Transverse colon (tissue), 4 donors: ENCODE measurements around the gene IRX4. TPM values are rescaled to one million over a fixed set of nuclear protein-coding genes. Genes with fewer than 3 reads are reported as not detected.

Experiments used
- DNase-seq: peaks from one replicate; pipeline ENCODE4 v3.0.0-alpha.2; 2019
- H3K27ac ChIP-seq, 4 donors: fragments of 200-600 bp; sonication (generic); 2 replicates each; pipeline ENCODE4 v1.5.1; 2016 to 2018; ENCODE audit warnings: inconsistent platforms in 4 of 4
- H3K27me3 ChIP-seq: fragments of 200-600 bp; sonication (generic); 2 replicates; pipeline ENCODE4 v1.5.1; 2017; ENCODE audit warnings: inconsistent platforms
- H3K36me3 ChIP-seq, 4 donors: fragments of 200-600 bp; sonication (generic); 2 replicates each; pipeline ENCODE4 v1.5.1; 2017 to 2019; ENCODE audit warnings: inconsistent platforms in 4 of 4
- H3K4me1 ChIP-seq, 4 donors: fragments of 200-600 bp; sonication (generic); 2 replicates each; pipeline ENCODE4 v1.5.1; 2017 to 2020; ENCODE audit warnings: inconsistent platforms in 4 of 4
- H3K4me3 ChIP-seq, 4 donors: fragments of 200-600 bp; sonication (generic); 1 replicate in 1 of 4; 2 replicates in 3 of 4; pipeline versions ENCODE4 v1.5.1 to v1.6.1; 2017 to 2019; ENCODE audit warnings: inconsistent platforms in 4 of 4
- H3K9me3 ChIP-seq, 2 donors: fragments of 200-600 bp; sonication (generic); 2 replicates each; pipeline ENCODE4 v1.5.1; 2017 to 2019; ENCODE audit warnings: inconsistent platforms in 2 of 2
- EP300 ChIP-seq: sonication (generic); formaldehyde crosslinking; IDR thresholded peaks from one replicate; pipeline ENCODE4 v1.6.1; 2017; ENCODE audit warnings: antibody characterized with exemption, low read depth
- POLR2A ChIP-seq: fragments of 450-650 bp; IDR thresholded peaks from one replicate; pipeline ENCODE4 v1.6.1; 2016; ENCODE audit warnings: antibody characterized with exemption, mild to moderate bottlenecking, moderate library complexity
- POLR2AphosphoS5 ChIP-seq, 3 donors: sonication (generic); formaldehyde crosslinking; IDR thresholded peaks; one replicate each; pipeline ENCODE4 v1.6.1; 2016; ENCODE audit warnings: antibody characterized with exemption in 3 of 3
- WGBS, 2 donors: methylation state at CpG; one replicate each; pipeline ENCODE4 v1.1.5; 2018; ENCODE audit warnings: low coverage in 1 of 2; 5-methylcytosine and 5-hydroxymethylcytosine counted together
- in situ Hi-C, 4 donors: fragments of 200-750 bp; cut with MboI; loops; one replicate each; pipeline versions ENCODE4 v1.15.0 to v1.15.1; 2017; ENCODE audit warnings: low sequenced_read_pairs in 3 of 4, low pct_ligation_motif_present in 1 of 4, low pct_unique_long_range_greater_than_20kb in 1 of 4
- intact Hi-C: fragments of 100-400 bp; cut with DNase I; formaldehyde crosslinking; loops from one replicate; pipeline ENCODE4 v1.15.1; 2023; ENCODE audit warnings: low total_unique reads
- total RNA-seq, 4 donors: library from RNA; depleted of rRNA; stranded (reverse); fragments of >200 nt; gene quantifications; one replicate each; pipeline ENCODE4 v1.1.0, GENCODE V29; 2016
- TF ChIP-seq, protein P1 (sequence below), 5 experiments: fragments of 200-600 bp in 3 of 5; fragments of 450-650 bp in 2 of 5; sonication (generic) in 3 of 5; IDR thresholded peaks; 1 replicate in 2 of 5; 2 replicates in 3 of 5; pipeline ENCODE4 v1.5.1; 2016 to 2017; ENCODE audit warnings: antibody characterized with exemption in 5 of 5, inconsistent platforms in 3 of 5, mild to moderate bottlenecking in 2 of 5, moderate library complexity in 1 of 5

The IRX4 gene
- total RNA-seq, 4 donors from 2014 or later = not detected

GRCh38 chr5:1919750-1920149 lies 37.0 kb upstream of the IRX4 start:
- in situ Hi-C loops (no loop called here), intact Hi-C loops (no loop called here)
- Histone ChIP-seq H3K9me3 (no peaks in the 10 kb centered on the region), H3K27me3 (peaks cover 3% of the 10 kb centered on the region), H3K4me3 (no peak overlapping the region), H3K27ac (no peak overlapping the region), H3K4me1 (no peaks in the 10 kb centered on the region), H3K36me3 (no peaks in the 10 kb centered on the region)
- 77 to 81% methylated on average over 2 to 6 of the region's 6 CpGs for WGBS, 2 donors
- DNase-seq = no peak
- TF ChIP-seq, protein P1, sequence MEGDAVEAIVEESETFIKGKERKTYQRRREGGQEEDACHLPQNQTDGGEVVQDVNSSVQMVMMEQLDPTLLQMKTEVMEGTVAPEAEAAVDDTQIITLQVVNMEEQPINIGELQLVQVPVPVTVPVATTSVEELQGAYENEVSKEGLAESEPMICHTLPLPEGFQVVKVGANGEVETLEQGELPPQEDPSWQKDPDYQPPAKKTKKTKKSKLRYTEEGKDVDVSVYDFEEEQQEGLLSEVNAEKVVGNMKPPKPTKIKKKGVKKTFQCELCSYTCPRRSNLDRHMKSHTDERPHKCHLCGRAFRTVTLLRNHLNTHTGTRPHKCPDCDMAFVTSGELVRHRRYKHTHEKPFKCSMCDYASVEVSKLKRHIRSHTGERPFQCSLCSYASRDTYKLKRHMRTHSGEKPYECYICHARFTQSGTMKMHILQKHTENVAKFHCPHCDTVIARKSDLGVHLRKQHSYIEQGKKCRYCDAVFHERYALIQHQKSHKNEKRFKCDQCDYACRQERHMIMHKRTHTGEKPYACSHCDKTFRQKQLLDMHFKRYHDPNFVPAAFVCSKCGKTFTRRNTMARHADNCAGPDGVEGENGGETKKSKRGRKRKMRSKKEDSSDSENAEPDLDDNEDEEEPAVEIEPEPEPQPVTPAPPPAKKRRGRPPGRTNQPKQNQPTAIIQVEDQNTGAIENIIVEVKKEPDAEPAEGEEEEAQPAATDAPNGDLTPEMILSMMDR (IDR thresholded peaks at IDR 0.05) = no peak
- TF ChIP-seq POLR2AphosphoS5 (IDR thresholded peaks at IDR 0.05) (no peak), EP300 (no peak), POLR2A (no peak)

DNA sequence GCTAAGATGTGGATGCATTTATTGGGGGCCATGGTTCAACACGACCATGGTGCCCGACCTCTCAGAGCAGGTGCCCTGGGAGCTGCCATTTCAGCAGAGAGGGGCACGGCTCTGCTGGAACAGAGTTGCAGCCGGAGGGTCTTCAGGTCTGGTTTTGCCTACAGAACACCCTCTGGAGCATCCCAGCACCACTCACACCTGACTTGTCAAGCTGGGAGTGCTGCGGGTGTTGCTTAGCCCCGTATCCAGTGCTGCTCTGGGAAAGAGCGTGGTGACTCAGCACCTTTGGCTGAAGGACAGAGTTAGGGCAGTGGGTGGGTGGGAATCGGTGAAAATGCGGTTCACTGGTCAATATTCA lies 36.5 kb upstream of the IRX4 start:
- in situ Hi-C loops (no loop called here), intact Hi-C loops (no loop called here)
- no peak overlapping the region for H3K4me3 ChIP-seq
- H3K4me1 ChIP-seq = no peaks in the 10 kb centered on the region
- TF ChIP-seq EP300 = no peak
- no peak for TF ChIP-seq POLR2AphosphoS5 (IDR thresholded peaks at IDR 0.05)
- no peak for TF ChIP-seq POLR2A
- TF ChIP-seq, protein P1 (IDR thresholded peaks at IDR 0.05) = no peak
- H3K9me3 ChIP-seq = no peaks in the 10 kb centered on the region
- H3K27me3 ChIP-seq = peaks cover 3% of the 10 kb centered on the region
- no peak for DNase-seq
- no peak overlapping the region for H3K27ac ChIP-seq
- H3K36me3 ChIP-seq = no peaks in the 10 kb centered on the region
- WGBS, 2 donors = 71% methylated on average over 9 of the region's 9 CpGs; no CpG with 5 or more reads in 1 of the 2 donors

DNA sequence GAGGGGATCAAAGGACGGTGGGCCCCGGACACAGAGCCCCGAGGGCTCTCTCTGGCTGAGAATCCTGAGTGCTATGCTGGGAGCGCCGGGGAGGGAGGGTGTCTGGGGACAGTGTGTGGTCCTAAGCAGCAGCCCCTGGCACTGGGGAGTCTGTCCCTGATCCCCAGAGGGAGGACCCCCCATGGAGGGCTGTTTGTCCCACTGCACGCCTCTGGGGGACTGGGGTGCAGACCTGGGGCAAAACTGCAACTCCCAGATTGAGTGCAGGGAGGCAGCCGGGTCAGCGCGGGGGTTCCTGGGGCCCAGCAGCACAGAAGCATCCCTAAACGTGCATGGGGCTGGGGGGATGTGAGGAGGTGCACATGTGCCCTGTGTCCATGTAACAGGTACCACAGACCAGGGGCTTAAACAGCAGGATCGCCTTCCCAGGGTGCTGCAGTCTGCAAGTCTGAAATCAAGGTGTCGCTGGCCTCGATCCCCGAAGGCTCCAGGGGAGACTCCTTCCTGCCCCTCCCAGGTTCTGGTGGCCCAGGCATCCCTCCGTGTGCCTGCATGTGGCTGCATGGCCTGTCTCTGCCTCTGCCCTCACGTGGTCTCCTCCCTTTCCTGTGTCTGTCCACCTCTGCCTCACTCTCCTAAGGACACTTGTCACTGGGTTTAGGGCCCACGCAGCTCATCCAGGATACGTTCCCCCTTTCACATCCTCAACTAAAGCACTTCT lies 35.9 kb upstream of the IRX4 start:
- DNase-seq = no peak
- Histone ChIP-seq H3K27me3 (peaks cover 3% of the 10 kb centered on the region), H3K9me3 (no peaks in the 10 kb centered on the region), H3K4me1 (no peaks in the 10 kb centered on the region), H3K27ac (no peak overlapping the region), H3K36me3 (no peaks in the 10 kb centered on the region), H3K4me3 (no peak overlapping the region)
- no peak for TF ChIP-seq EP300
- TF ChIP-seq POLR2A = no peak
- TF ChIP-seq, protein P1 (IDR thresholded peaks at IDR 0.05) = no peak
- no peak for TF ChIP-seq POLR2AphosphoS5 (IDR thresholded peaks at IDR 0.05)
- intact Hi-C loops (no loop called here), in situ Hi-C loops (no loop called here)
- 70 to 100% methylated on average over 1 to 18 of the region's 18 CpGs for WGBS, 2 donors

DNA sequence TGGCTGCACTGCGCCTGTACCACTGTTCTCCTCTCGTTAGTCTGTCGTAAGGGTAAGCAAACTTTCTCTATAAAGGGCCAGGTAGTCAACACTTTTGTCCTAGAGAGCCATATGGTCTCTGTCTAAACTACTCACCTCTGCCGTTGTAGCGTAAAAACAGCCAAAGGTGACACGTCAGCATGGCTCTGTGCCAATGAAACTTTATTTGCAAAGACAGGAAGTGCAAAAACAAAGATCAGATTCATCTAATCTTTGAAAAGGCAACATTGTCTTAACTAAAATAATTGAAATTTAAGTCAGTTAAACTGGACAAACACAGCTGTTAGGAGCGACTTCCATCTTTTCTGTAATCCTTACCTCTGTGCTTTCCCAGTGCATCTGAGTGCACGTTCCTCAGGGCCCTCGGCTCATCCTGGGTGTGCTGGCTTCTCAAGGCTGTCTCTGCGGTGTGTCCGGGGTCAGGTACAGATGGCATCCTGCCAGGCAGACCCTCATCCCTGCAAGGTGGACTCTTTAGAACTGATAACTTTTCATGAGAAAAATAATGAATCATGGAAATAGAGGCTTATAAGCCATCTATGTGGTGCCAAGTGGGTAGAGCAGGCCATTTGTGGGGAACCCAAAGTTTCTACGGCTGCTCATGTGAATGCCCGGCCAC lies 35.2 kb upstream of the IRX4 start:
- in situ Hi-C loops (no loop called here), intact Hi-C loops (no loop called here)
- H3K27me3 ChIP-seq = no peaks in the 10 kb centered on the region
- no peaks in the 10 kb centered on the region for H3K9me3 ChIP-seq
- no peak overlapping the region for H3K4me3 ChIP-seq
- H3K27ac ChIP-seq = no peak overlapping the region
- DNase-seq = no peak
- H3K36me3 ChIP-seq = no peaks in the 10 kb centered on the region
- H3K4me1 ChIP-seq = no peaks in the 10 kb centered on the region
- WGBS, 2 donors = 27 to 35% methylated on average over 6 to 13 of the region's 13 CpGs
- no peak for TF ChIP-seq POLR2AphosphoS5 (IDR thresholded peaks at IDR 0.05)
- no peak for TF ChIP-seq POLR2A
- TF ChIP-seq, protein P1 (IDR thresholded peaks at IDR 0.05) = no peak
- TF ChIP-seq EP300 = no peak
